CD4-positive, alpha-beta T cell treated with Interferon alpha-2 for 1 hour (primary cell): Measurements from ENCODE around the gene CLEC20A.

Experiments
- DNase-seq, 2 donors: peaks; one replicate each; pipeline ENCODE4 v3.0.0-alpha.2; 2020 to 2022

Gene CLEC20A

DNA sequence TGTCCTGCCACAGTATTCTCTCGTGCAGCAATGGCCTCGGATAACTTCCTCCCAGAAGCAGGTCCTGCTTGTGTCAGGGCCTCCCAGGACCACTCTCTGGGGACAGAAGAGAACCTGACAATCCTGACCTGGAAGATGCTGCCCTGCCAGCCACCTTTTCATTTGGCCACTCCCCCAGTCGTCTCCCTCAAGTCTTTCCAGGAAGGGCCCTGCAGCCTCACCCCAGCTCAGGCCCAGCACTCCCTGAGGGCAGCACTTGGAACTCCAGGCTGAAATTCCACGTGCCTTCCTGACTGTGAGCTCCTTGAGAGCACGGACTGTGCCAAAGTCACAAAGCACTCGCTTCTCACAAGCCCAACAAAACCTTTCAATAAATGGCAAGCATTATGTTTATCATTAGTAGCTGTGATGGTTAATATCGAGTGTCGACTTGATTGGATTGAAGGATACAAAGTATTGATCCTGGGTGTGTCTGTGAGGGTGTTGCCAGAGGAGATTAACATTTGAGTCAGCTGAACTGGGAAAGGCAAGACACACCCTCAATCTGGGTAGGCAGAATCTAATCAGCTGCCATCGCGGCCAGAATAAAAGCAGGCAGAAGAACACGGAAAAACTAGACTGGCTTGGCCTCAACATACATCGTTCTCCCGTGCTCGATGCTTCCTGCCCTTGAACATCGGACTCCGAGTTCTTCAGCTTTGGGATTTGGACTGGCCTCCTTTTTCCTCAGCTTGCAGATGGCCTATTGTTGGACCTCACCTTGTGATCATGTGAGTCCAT, 2.3 kb upstream of the CLEC20A start:
- DNase-seq: no peak

GRCh38 chr1:178497903-178498478, 1.2 kb upstream of the CLEC20A start:
- no peak for DNase-seq

GRCh38 chr1:178495741-178496409, 889 bp downstream of the CLEC20A start:
- DNase-seq: no peak

GRCh38 chr1:178495158-178495557, 1.6 kb downstream of the CLEC20A start:
- no peak for DNase-seq

DNA sequence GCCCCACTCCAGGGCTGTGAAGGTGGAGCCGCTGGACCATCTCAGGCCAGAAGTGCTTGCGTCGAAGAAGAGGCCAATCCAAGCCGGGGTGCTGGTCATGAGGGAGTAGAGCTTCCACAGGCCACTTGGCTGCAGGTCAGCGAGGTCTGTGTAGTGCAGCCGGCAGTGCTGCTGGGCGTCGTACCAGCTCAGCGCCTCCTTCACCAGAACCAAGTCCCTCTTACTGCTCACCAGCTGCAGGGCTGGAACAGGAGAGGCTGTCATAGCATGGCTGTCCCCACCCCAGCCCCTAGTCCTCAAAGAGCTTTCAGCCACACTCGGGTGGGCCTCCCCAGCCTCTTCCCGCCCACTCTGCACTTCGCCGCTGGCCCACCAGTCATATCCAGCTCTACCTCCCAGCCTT, 2.2 kb downstream of the CLEC20A start:
- DNase-seq: no peak

DNA sequence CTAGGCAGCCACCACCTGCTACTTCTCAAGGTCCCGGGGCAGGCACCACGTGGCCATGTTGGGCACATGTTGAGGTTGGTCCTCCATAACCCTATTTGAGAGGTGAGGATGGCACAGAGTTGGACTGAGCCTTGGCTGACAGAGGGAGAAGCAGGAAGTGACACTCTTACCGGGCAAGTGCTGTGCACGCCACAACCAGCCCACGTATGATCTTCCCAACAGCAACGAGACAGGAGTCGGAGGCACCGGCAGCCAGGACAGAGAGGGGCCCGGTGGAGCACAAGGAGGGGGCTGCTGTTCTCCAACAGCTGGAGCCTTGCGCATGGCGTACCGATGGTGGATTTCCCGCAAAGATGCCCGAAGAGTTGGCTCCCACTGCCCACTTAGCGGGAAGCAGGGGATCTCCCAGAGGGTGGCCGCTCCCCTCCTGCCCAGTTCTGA, 3.4 kb downstream of the CLEC20A start:
- DNase-seq: no peak

DNA sequence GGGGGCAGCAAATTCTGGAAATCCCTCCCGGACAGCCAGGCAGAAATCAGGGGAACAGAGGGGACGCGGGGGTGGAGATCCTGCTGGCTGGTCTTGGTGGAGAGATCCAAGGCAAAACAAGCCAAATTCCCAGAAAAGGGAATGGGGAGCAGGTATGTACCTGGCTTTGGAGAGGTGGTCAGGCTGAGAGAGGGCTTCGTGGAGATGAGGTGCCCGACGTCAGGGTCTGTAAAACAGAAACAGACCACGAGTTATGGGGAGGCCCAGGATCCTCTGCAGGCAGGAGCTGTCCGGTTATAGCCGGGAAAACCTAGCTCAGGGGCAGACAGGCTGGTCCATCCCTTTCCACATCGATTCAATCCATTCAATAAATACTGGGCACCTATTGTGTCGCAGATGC, 4.4 kb downstream of the CLEC20A start:
- no peak for DNase-seq

DNA sequence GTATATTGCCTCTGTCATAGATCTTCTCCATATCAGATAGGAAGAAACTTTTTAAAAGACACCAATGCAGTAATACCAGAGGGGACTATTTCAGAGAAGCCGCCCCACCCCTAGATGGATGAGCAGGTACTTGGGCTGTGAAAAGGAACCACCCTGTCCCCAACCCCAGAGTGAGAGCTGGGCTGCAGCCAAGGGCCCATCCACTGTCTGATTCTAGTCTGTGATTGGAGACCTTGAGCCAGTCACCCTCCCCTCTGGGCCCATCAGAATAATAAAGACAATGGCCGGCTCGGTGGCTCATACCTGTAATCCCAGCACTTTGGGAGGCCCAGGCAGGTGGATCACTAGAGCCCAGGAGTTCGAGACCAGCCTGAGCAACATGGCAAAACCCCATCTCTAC, 5.0 kb downstream of the CLEC20A start:
- no peak for DNase-seq

- DNase-seq: no peak
These were observed 5.8 kb downstream of the CLEC20A start for GRCh38 chr1:178490967-178491366.

- no peak for DNase-seq
These were observed 6.6 kb downstream of the CLEC20A start for GRCh38 chr1:178490136-178490535.

- no peak for DNase-seq
These were observed 7.4 kb downstream of the CLEC20A start for GRCh38 chr1:178489399-178489798.

- no peak for DNase-seq
These were observed 8.4 kb downstream of the CLEC20A start for GRCh38 chr1:178488393-178488792.

DNA sequence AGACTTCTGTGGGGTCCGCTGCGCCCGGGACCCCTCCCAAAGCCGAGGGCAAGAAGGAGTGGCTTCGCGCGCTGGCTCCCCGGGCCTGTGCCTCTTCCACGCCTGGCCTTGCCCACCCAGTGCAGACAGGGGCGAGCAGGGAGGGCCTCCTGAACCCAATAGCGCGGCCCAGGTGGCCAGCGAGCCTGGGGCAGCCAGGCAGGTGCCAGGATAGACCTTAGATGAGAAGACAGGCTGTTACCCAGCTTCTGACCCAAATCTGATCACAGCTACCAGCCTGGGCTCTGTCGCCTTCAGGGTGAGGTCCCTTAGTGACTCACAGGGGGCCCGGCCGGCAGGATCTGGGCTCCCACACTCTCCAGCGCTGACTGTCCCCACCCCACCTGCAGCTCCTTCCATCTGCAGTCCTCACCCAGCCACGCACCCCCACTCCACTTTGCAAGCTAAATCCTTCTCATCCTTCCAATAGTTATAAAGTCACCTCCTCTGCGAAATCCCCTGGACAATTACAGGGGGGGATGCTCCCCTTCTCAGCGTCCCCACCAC, 9.6 kb downstream of the CLEC20A start:
- DNase-seq: no peak

DNA sequence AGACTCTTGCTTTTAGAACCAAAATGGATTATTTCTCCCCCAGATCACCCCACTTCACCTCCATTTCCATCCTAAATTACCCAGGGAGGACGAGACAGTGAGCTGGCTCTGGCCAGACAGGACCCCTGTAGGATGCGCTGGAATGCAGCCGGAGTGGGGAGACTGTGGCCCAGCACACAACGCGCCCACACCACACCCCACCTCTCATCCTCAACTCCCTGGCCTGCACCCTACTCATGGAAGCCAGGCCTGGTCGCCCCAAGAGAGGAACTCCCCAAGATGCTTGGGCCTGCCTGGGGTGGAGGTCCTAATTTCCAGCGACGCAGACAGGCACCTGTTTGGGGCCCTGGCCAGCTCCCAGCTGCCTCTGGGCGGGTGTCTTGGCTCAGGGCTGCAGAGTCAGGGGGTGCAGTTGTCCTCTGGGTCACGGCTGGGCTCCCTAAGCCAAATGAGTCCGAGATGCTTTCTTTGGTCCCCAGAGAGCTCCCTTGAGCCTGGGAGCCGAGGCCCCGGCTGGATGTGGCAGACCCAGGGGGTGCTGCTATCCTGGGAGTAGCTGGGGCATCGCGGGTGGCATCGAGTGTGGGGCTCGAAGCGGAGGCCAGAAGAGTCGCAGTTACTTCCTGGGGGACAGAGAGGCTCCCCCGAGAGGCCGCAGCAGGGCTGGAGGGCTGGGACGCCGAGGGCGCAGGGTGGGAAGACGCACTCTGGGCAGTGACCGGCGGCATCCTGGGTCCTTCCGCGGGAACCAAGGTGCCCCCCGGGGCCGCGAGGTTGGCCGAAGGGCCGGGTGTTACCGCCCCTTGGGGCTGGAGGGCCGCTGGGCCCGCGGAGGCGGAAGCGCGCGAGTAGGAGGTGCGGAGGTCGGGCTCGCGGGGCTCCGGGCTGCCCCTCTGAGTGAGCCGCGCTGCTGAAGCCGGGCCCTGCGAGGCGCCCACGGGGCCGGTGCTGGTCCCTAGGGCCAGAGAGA, 10.4 kb downstream of the CLEC20A start:
- no peak for DNase-seq

DNA sequence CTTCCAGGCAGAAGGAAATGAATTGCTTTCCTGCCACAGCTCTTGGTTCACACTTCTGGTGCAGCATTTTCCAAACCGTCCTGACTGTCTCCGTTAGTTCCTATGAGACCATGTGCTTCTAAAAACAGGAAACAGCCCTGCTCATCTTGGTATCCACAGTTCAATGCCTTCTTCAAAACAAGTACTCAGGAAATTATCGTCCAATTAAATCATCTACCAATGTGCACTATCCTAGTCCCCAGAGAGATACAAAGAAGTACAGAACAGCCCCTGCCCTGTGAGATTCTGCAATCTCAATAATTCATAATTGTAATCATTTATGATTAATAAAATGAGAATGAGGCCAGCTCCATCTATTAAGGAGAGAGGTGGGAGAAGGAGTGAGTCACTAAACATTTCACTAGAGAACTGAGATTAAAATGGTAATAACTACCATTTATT, 11.2 kb downstream of the CLEC20A start:
- DNase-seq: no peak

- DNase-seq: no peak
These were observed 12.0 kb downstream of the CLEC20A start for GRCh38 chr1:178484698-178485225.

- DNase-seq: no peak
These were observed 13.4 kb downstream of the CLEC20A start for GRCh38 chr1:178483251-178483957.

- no peak for DNase-seq
These were observed 18.9 kb downstream of the CLEC20A start for GRCh38 chr1:178477841-178478240.

- no peak for DNase-seq
These were observed 19.4 kb downstream of the CLEC20A start for GRCh38 chr1:178477373-178477772.

- no peak for DNase-seq
These were observed 24.2 kb downstream of the CLEC20A start for GRCh38 chr1:178472531-178472930.

GRCh38 chr1:178470411-178470960, 26.3 kb downstream of the CLEC20A start:
- no peak for DNase-seq
